Vagina (tissue), 2 donors: ENCODE measurements around the gene PSMD11.

Experiments used
- CTCF ChIP-seq, 3 experiments: fragments of 450-650 bp in 2 of 3; fragments of 200-600 bp in 1 of 3; sonication (generic) in 1 of 3; IDR thresholded peaks; one replicate each; pipeline ENCODE4 v1.5.1; 2017 to 2019; ENCODE audit warnings: antibody characterized with exemption in 3 of 3, mild to moderate bottlenecking in 2 of 3, moderate library complexity in 2 of 3
- POLR2A ChIP-seq, 2 donors: fragments of 450-650 bp; IDR thresholded peaks; one replicate each; pipeline ENCODE4 v1.6.1; 2017; ENCODE audit warnings: antibody characterized with exemption in 2 of 2, mild to moderate bottlenecking in 2 of 2, moderate library complexity in 2 of 2

- TF ChIP-seq CTCF (IDR thresholded peaks at IDR 0.05) (no peak), POLR2A (IDR thresholded peaks at IDR 0.05) (no peak)
Observed at GRCh38 chr17:32492648-32493289, 48.5 kb downstream of the PSMD11 start.
